Endothelial cell of umbilical vein (primary cell): ENCODE measurements around the gene GNRHR. TPM values are rescaled to one million over a fixed set of nuclear protein-coding genes. Genes with fewer than 3 reads are reported as not detected.

Experiments used
- BruUV-seq: library from RNA; stranded (reverse); fragments of 400-500 nt; replicated peaks from 2 replicates; lab custom pipeline; 2021; lab: Mats Ljungman, UMichigan
- CTCF ChIA-PET: fragments of 300-600, 350-600 bp; sonication (Branson Sonifier 250); formaldehyde crosslinking; loops from one replicate; lab custom pipeline; 2021; ENCODE audit warnings: antibody characterized with exemption, inconsistent platforms; lab: Charles Lee
- POLR2A ChIA-PET: fragments of 300-600, 350-600 bp; sonication (Branson Sonifier 250); formaldehyde crosslinking; loops from one replicate; lab custom pipeline; 2021; ENCODE audit warnings: antibody characterized with exemption, inconsistent platforms; lab: Charles Lee
- DNase-seq: peaks from one replicate; pipeline ENCODE4 v3.0.0-alpha.2; 2011; ENCODE audit warnings: low read depth, low spot score
- FAIRE-seq: peaks from 2 replicates; lab custom pipeline; 2011; peaks lifted over from hg19 to GRCh38; lab: Jason Lieb, UNC
- H2AFZ ChIP-seq: 2 replicates; pipeline ENCODE4 v1.6.0; 2012; ENCODE audit warnings: low read depth, low read length, control low read depth, inconsistent platforms
- H3K27ac ChIP-seq: 2 replicates; pipeline ENCODE4 v1.5.1; 2011; ENCODE audit warnings: low read depth, mild to moderate bottlenecking, control low read depth, low read length, moderate library complexity; ENCODE audit not compliant: insufficient read depth
- H3K27me3 ChIP-seq, 2 experiments: 2 replicates each; pipeline versions ENCODE4 v1.6.0 to v1.6.1; 2011; ENCODE audit warnings: low read length in 2 of 2, mixed read lengths in 1 of 2; ENCODE audit not compliant: control insufficient read depth in 2 of 2, insufficient read depth in 2 of 2
- H3K36me3 ChIP-seq, 2 experiments: 2 replicates in 1 of 2; 3 replicates in 1 of 2; pipeline ENCODE4 v1.5.1; 2011; ENCODE audit warnings: low read length in 2 of 2, mild to moderate bottlenecking in 1 of 2, moderate library complexity in 1 of 2; ENCODE audit not compliant: control insufficient read depth in 2 of 2, insufficient read depth in 2 of 2; ENCODE audit errors: extremely low read depth in 1 of 2
- H3K4me1 ChIP-seq: 3 replicates; pipeline ENCODE4 v1.5.1; 2011; ENCODE audit warnings: mild to moderate bottlenecking, low read length; ENCODE audit not compliant: control insufficient read depth, insufficient read depth; ENCODE audit errors: extremely low read depth
- H3K4me2 ChIP-seq: 2 replicates; pipeline ENCODE4 v1.6.1; 2011; ENCODE audit warnings: low read length, control low read depth, mixed read lengths; ENCODE audit not compliant: insufficient read depth
- H3K4me3 ChIP-seq, 3 experiments: fragments of 200-600 bp in 1 of 3; sonication (generic), shearing (Covaris generic) in 1 of 3; replicated peaks in 1 of 3; 2 replicates each; pipeline ENCODE4 v1.5.1; 2011 to 2016; ENCODE audit warnings: control low read depth in 3 of 3, low read length in 3 of 3, mild to moderate bottlenecking in 2 of 3, inconsistent platforms in 1 of 3, low read depth in 1 of 3, moderate library complexity in 1 of 3; ENCODE audit not compliant: insufficient read depth in 1 of 3
- H3K79me2 ChIP-seq: 2 replicates; pipeline ENCODE4 v1.6.0; 2012; ENCODE audit warnings: low read length, inconsistent platforms; ENCODE audit not compliant: control insufficient read depth, insufficient read depth
- H3K9ac ChIP-seq: replicated peaks from 2 replicates; pipeline ENCODE3; 2011; ENCODE audit warnings: low read length, control low read depth; ENCODE audit not compliant: insufficient read depth; ENCODE audit errors: extremely low read depth
- H3K9me1 ChIP-seq: replicated peaks from 3 replicates; pipeline ENCODE4 v1.6.0; 2011; ENCODE audit warnings: mild to moderate bottlenecking, low read length; ENCODE audit not compliant: control insufficient read depth, insufficient read depth; ENCODE audit errors: extremely low read depth
- H3K9me3 ChIP-seq: replicated peaks from 2 replicates; pipeline ENCODE4 v1.5.1; 2012; ENCODE audit warnings: low read length, inconsistent platforms; ENCODE audit not compliant: control insufficient read depth, insufficient read depth
- H4K20me1 ChIP-seq: replicated peaks from 2 replicates; pipeline ENCODE3; 2011; ENCODE audit warnings: mild to moderate bottlenecking, low read length; ENCODE audit not compliant: control insufficient read depth, insufficient read depth; ENCODE audit errors: extremely low read depth
- EZH2 ChIP-seq: IDR thresholded peaks from 2 replicates; pipeline ENCODE4 v1.6.1; 2012; ENCODE audit warnings: borderline replicate concordance, low read depth, mild to moderate bottlenecking, moderate library complexity, low read length, inconsistent platforms; ENCODE audit not compliant: severe bottlenecking
- FOS ChIP-seq: IDR thresholded peaks from 2 replicates; pipeline ENCODE4 v1.6.1; 2011; ENCODE audit warnings: mild to moderate bottlenecking, low read length, moderate library complexity, borderline replicate concordance; ENCODE audit not compliant: insufficient read depth
- GATA2 ChIP-seq: IDR thresholded peaks from 2 replicates; pipeline ENCODE4 v1.7.0; 2011; ENCODE audit warnings: low read depth, mild to moderate bottlenecking, moderate library complexity, mixed read lengths, low read length; ENCODE audit not compliant: insufficient read length, insufficient read depth
- JUN ChIP-seq: IDR thresholded peaks from 2 replicates; pipeline ENCODE4 v1.6.1; 2011; ENCODE audit warnings: borderline replicate concordance, low read depth; ENCODE audit not compliant: insufficient read length, insufficient read depth
- MYC ChIP-seq: IDR thresholded peaks from one replicate; pipeline ENCODE4 v1.6.1; 2011; ENCODE audit warnings: mild to moderate bottlenecking, low read depth, low read length
- POLR2A ChIP-seq: IDR thresholded peaks from 2 replicates; pipeline ENCODE4 v1.6.1; 2012; ENCODE audit warnings: low read depth, mild to moderate bottlenecking, control low read depth, low read length
- POLR2AphosphoS5 ChIP-seq: IDR thresholded peaks from 2 replicates; pipeline ENCODE4 v1.6.1; 2012; ENCODE audit warnings: low read depth, mild to moderate bottlenecking, control low read depth, low read length, moderate library complexity; ENCODE audit not compliant: insufficient read depth
- dilution Hi-C: fragments of 300-500 bp; cut with MboI; formaldehyde crosslinking; loops from one replicate; pipeline ENCODE4 v1.15.0; 2019; ENCODE audit warnings: low sequenced_read_pairs; ENCODE audit not compliant: extremely low pct_ligation_motif_present
- intact Hi-C: fragments of 100-400 bp; cut with micrococcal nuclease; formaldehyde crosslinking; loops from one replicate; pipeline ENCODE4 v1.10.0; 2022
- polyA plus RNA-seq, 4 experiments: library from polyadenylated mRNA; depleted of rRNA in 3 of 4; stranded (reverse) in 3 of 4; unstranded in 1 of 4; fragments of >200 nt; gene quantifications; 2 replicates each; pipeline versions ENCODE4 v1.2.1 to v1.2.3, GENCODE V29; 2011 to 2012; ENCODE audit warnings: missing spikeins in 1 of 4
- total RNA-seq: library from RNA; stranded (reverse); gene quantifications from 2 replicates; pipeline ENCODE4 v1.2.3, GENCODE V29; 2021
- TF ChIP-seq, protein P1 (sequence below), 2 donors: IDR thresholded peaks; 1 replicate in 1 of 2; 2 replicates in 1 of 2; pipeline ENCODE4 v1.5.1; 2011; ENCODE audit warnings: low read length in 2 of 2, mild to moderate bottlenecking in 2 of 2, moderate library complexity in 2 of 2, control low read depth in 1 of 2, inconsistent platforms in 1 of 2, low read depth in 1 of 2; ENCODE audit not compliant: insufficient read depth in 1 of 2; ENCODE audit errors: extremely low read depth in 1 of 2
- TF ChIP-seq, protein P2 (sequence below): IDR thresholded peaks from 2 replicates; pipeline ENCODE4 v1.6.1; 2011; ENCODE audit not compliant: insufficient read depth, insufficient read length

The GNRHR gene
- total and polyA plus RNA-seq, 2 donors (not counting 3 experiments of a cell fraction or from before 2014, with no cell fraction given): not detected

DNA sequence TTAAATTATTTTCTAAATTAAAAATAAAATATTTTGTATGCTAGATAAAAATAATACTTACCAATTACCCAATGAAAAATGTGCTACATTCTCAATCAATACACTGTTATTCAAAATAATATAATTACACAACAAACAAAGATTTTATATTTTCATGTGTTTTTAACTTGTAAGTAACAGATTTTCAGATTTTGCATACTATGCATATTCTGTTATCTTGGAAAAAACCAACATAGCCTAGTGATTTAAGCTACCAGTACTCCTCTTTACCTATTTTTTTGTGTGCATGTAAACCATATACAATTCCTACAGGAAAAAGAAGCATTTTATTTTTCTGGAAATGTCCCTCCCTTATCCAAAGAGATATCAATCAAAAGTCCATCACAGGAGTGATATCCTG is 10.0 kb upstream of the GNRHR start:
- TF ChIP-seq POLR2AphosphoS5 (no peak), FOS (no peak), GATA2 (no peak), POLR2A (no peak), EZH2 (no peak), MYC (no peak), JUN (no peak)
- TF ChIP-seq, protein P1, sequence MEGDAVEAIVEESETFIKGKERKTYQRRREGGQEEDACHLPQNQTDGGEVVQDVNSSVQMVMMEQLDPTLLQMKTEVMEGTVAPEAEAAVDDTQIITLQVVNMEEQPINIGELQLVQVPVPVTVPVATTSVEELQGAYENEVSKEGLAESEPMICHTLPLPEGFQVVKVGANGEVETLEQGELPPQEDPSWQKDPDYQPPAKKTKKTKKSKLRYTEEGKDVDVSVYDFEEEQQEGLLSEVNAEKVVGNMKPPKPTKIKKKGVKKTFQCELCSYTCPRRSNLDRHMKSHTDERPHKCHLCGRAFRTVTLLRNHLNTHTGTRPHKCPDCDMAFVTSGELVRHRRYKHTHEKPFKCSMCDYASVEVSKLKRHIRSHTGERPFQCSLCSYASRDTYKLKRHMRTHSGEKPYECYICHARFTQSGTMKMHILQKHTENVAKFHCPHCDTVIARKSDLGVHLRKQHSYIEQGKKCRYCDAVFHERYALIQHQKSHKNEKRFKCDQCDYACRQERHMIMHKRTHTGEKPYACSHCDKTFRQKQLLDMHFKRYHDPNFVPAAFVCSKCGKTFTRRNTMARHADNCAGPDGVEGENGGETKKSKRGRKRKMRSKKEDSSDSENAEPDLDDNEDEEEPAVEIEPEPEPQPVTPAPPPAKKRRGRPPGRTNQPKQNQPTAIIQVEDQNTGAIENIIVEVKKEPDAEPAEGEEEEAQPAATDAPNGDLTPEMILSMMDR (IDR thresholded peaks at IDR 0.05; ENCODE audit: extremely low read depth in 1 of 2, insufficient read depth in 1 of 2, low read depth in 1 of 2, low read length in 2 of 2): no peak
- TF ChIP-seq, protein P2, sequence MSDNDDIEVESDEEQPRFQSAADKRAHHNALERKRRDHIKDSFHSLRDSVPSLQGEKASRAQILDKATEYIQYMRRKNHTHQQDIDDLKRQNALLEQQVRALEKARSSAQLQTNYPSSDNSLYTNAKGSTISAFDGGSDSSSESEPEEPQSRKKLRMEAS: no peak
- POLR2A ChIA-PET: no interaction called here
- Histone ChIP-seq H3K79me2 (no peaks in the 10 kb centered on the region), H2AFZ (no peak overlapping the region), H3K9me3 (no peaks in the 10 kb centered on the region), H3K27me3 (no peaks in the 10 kb centered on the region), H3K9me1 (no peaks in the 10 kb centered on the region), H3K4me3 (no peak overlapping the region), H3K9ac (no peak overlapping the region), H3K4me2 (no peak overlapping the region), H4K20me1 (no peaks in the 10 kb centered on the region), H3K4me1 (no peaks in the 10 kb centered on the region), H3K36me3 (no peaks in the 10 kb centered on the region), H3K27ac (no peak overlapping the region)
- BruUV-seq: no TSS peak
- no peak for DNase-seq
- dilution Hi-C loops (no loop called here), intact Hi-C loops (no loop called here)
- FAIRE-seq: no peak
- CTCF ChIA-PET: interaction anchor here (0.9 kb wide), 1 partner anchor 18 kb away, joined by 3 read pairs; no protein-coding TSS in a partner anchor
